ENCODE data around the gene LARP4B.
"Not testable (repeated sequence)": the region's sequence is repeated elsewhere in the genome, so short reads cannot be mapped to it uniquely, and the experiment has no call there.

The LARP4B gene

GRCh38 chr10:772227-772637, 159.3 kb downstream of the LARP4B start:
- H3K27me3 ChIP-seq (ENCODE audit: insufficient read depth, low read length): no peaks in the 10 kb centered on the region
- no peak overlapping the region for H3K4me3 ChIP-seq (ENCODE audit: low read length)
- no peak overlapping the region for H3K9ac ChIP-seq (ENCODE audit: low read depth, low read length)
- no peaks in the 10 kb centered on the region for H3K4me1 ChIP-seq (ENCODE audit: insufficient read depth, low read length)
- no peak overlapping the region for H3K27ac ChIP-seq (ENCODE audit: low read depth, low read length)
- 85% methylated on average over 14 of the region's 14 CpGs for WGBS
- H3K9me3 ChIP-seq (ENCODE audit: insufficient read depth, low read depth, low read length): peaks cover 19% of the 10 kb centered on the region
- H3K36me3 ChIP-seq (ENCODE audit: insufficient read depth, low read length): no peaks in the 10 kb centered on the region

GRCh38 chr10:771647-772046, 159.9 kb downstream of the LARP4B start:
- H3K27ac ChIP-seq (ENCODE audit: low read depth, low read length): no peak overlapping the region
- H3K9ac ChIP-seq (ENCODE audit: low read depth, low read length): no peak overlapping the region
- WGBS: 92% methylated on average over 10 of the region's 10 CpGs
- no peaks in the 10 kb centered on the region for H3K36me3 ChIP-seq (ENCODE audit: insufficient read depth, low read length)
- H3K4me3 ChIP-seq (ENCODE audit: low read length): no peak overlapping the region
- H3K9me3 ChIP-seq (ENCODE audit: insufficient read depth, low read depth, low read length): peaks cover 24% of the 10 kb centered on the region
- no peaks in the 10 kb centered on the region for H3K4me1 ChIP-seq (ENCODE audit: insufficient read depth, low read length)
- no peaks in the 10 kb centered on the region for H3K27me3 ChIP-seq (ENCODE audit: insufficient read depth, low read length)

- Histone ChIP-seq H3K36me3 (ENCODE audit: insufficient read depth, low read length) (no peaks in the 10 kb centered on the region), H3K9ac (ENCODE audit: low read depth, low read length) (no peak overlapping the region), H3K9me3 (ENCODE audit: insufficient read depth, low read depth, low read length) (peaks cover 25% of the 10 kb centered on the region)
Observed at GRCh38 chr10:770975-771374, 160.5 kb downstream of the LARP4B start.

GRCh38 chr10:770048-770712, 161.3 kb downstream of the LARP4B start:
- not testable (repeated sequence) for H3K4me3 ChIP-seq (ENCODE audit: low read length); H3K36me3 ChIP-seq (ENCODE audit: insufficient read depth, low read length); H3K4me1 ChIP-seq (ENCODE audit: insufficient read depth, low read length); H3K27ac ChIP-seq (ENCODE audit: low read depth, low read length); H3K27me3 ChIP-seq (ENCODE audit: insufficient read depth, low read length); H3K9ac ChIP-seq (ENCODE audit: low read depth, low read length)
- H3K9me3 ChIP-seq (ENCODE audit: insufficient read depth, low read depth, low read length): peaks cover 25% of the 10 kb centered on the region
- WGBS: 95% methylated on average over 11 of the region's 13 CpGs

More at GRCh38 chr10:770975-771374, 160.5 kb downstream of the LARP4B start:
- H3K27ac ChIP-seq (ENCODE audit: low read depth, low read length): no peak overlapping the region
- WGBS: 94% methylated on average over 15 of the region's 15 CpGs
- no peak overlapping the region for H3K4me3 ChIP-seq (ENCODE audit: low read length)
- H3K27me3 ChIP-seq (ENCODE audit: insufficient read depth, low read length): no peaks in the 10 kb centered on the region
- H3K4me1 ChIP-seq (ENCODE audit: insufficient read depth, low read length): no peaks in the 10 kb centered on the region

- Histone ChIP-seq H3K9me3 (ENCODE audit: insufficient read depth, low read depth, low read length) (peaks cover 25% of the 10 kb centered on the region), H3K36me3 (ENCODE audit: insufficient read depth, low read length) (no peaks in the 10 kb centered on the region), H3K27ac (ENCODE audit: low read depth, low read length) (no peak overlapping the region), H3K4me3 (ENCODE audit: low read length) (no peak overlapping the region), H3K9ac (ENCODE audit: low read depth, low read length) (no peak overlapping the region), H3K27me3 (ENCODE audit: insufficient read depth, low read length) (no peaks in the 10 kb centered on the region), H3K4me1 (ENCODE audit: insufficient read depth, low read length) (no peaks in the 10 kb centered on the region)
- WGBS: 100% methylated on average over 1 of the region's 2 CpGs
Observed at GRCh38 chr10:767794-768193, 163.7 kb downstream of the LARP4B start.

- no peaks in the 10 kb centered on the region for H3K27me3 ChIP-seq (ENCODE audit: insufficient read depth, low read length)
- WGBS: 100% methylated on average over 1 of the region's 1 CpG
- H3K9me3 ChIP-seq (ENCODE audit: insufficient read depth, low read depth, low read length): peaks cover 25% of the 10 kb centered on the region
- H3K27ac ChIP-seq (ENCODE audit: low read depth, low read length): no peak overlapping the region
- H3K36me3 ChIP-seq (ENCODE audit: insufficient read depth, low read length): no peaks in the 10 kb centered on the region
- H3K4me3 ChIP-seq (ENCODE audit: low read length): no peak overlapping the region
- H3K9ac ChIP-seq (ENCODE audit: low read depth, low read length): no peak overlapping the region
- no peaks in the 10 kb centered on the region for H3K4me1 ChIP-seq (ENCODE audit: insufficient read depth, low read length)
Observed at GRCh38 chr10:767211-767610, 164.3 kb downstream of the LARP4B start.

- no peaks in the 10 kb centered on the region for H3K27me3 ChIP-seq (ENCODE audit: insufficient read depth, low read length)
- no peak overlapping the region for H3K27ac ChIP-seq (ENCODE audit: low read depth, low read length)
- no peak overlapping the region for H3K4me3 ChIP-seq (ENCODE audit: low read length)
- H3K4me1 ChIP-seq (ENCODE audit: insufficient read depth, low read length): no peaks in the 10 kb centered on the region
- H3K9me3 ChIP-seq (ENCODE audit: insufficient read depth, low read depth, low read length): no peaks in the 10 kb centered on the region
- H3K36me3 ChIP-seq (ENCODE audit: insufficient read depth, low read length): no peaks in the 10 kb centered on the region
- H3K9ac ChIP-seq (ENCODE audit: low read depth, low read length): no peak overlapping the region
Observed at GRCh38 chr10:761376-761775, 170.1 kb downstream of the LARP4B start.

GRCh38 chr10:760622-761021, 170.9 kb downstream of the LARP4B start:
- H3K9ac ChIP-seq (ENCODE audit: low read depth, low read length): no peak overlapping the region
- H3K4me3 ChIP-seq (ENCODE audit: low read length): no peak overlapping the region
- H3K27ac ChIP-seq (ENCODE audit: low read depth, low read length): no peak overlapping the region
- H3K27me3 ChIP-seq (ENCODE audit: insufficient read depth, low read length): no peaks in the 10 kb centered on the region
- no peaks in the 10 kb centered on the region for H3K9me3 ChIP-seq (ENCODE audit: insufficient read depth, low read depth, low read length)
- no peaks in the 10 kb centered on the region for H3K4me1 ChIP-seq (ENCODE audit: insufficient read depth, low read length)
- H3K36me3 ChIP-seq (ENCODE audit: insufficient read depth, low read length): no peaks in the 10 kb centered on the region
- WGBS: 80% methylated on average over 1 of the region's 2 CpGs

- Histone ChIP-seq H3K36me3 (ENCODE audit: insufficient read depth, low read length) (no peaks in the 10 kb centered on the region), H3K27me3 (ENCODE audit: insufficient read depth, low read length) (no peaks in the 10 kb centered on the region), H3K9ac (ENCODE audit: low read depth, low read length) (no peak overlapping the region), H3K27ac (ENCODE audit: low read depth, low read length) (no peak overlapping the region), H3K4me1 (ENCODE audit: insufficient read depth, low read length) (no peaks in the 10 kb centered on the region), H3K4me3 (ENCODE audit: low read length) (no peak overlapping the region), H3K9me3 (ENCODE audit: insufficient read depth, low read depth, low read length) (no peaks in the 10 kb centered on the region)
- 81% methylated on average over 5 of the region's 5 CpGs for WGBS
Observed at GRCh38 chr10:759898-760477, 171.5 kb downstream of the LARP4B start.
